GM12874 (cell line): ENCODE data around the gene C11orf54.

Source experiments
- TF ChIP-seq, protein P1 (sequence below): IDR thresholded peaks from 2 replicates; pipeline ENCODE4 v1.5.1; 2011; ENCODE audit warnings: low read depth, mild to moderate bottlenecking, control low read depth, low read length, moderate library complexity; ENCODE audit not compliant: insufficient read depth

C11orf54 gene

DNA sequence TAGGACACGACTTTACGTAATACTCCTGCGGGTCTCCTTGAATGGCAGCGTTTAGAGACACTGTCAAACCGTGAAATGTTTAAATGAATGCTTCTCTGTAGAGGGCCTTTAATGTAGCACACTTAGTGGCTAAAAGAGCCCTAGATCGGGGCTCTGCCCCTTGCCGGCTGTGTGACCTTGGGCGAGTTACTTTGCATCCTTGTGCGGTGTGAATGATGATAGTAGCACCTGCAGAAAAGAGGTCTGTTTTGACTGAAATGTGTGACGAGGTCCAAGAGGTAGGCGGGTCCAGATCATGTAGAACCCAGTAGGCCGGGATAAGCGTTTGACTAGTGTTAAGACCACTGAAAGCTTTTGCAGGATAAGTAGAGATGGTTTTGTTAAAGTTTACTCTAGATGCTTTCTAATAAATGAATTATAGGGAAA, 43.5 kb downstream of the C11orf54 start:
- TF ChIP-seq, protein P1, sequence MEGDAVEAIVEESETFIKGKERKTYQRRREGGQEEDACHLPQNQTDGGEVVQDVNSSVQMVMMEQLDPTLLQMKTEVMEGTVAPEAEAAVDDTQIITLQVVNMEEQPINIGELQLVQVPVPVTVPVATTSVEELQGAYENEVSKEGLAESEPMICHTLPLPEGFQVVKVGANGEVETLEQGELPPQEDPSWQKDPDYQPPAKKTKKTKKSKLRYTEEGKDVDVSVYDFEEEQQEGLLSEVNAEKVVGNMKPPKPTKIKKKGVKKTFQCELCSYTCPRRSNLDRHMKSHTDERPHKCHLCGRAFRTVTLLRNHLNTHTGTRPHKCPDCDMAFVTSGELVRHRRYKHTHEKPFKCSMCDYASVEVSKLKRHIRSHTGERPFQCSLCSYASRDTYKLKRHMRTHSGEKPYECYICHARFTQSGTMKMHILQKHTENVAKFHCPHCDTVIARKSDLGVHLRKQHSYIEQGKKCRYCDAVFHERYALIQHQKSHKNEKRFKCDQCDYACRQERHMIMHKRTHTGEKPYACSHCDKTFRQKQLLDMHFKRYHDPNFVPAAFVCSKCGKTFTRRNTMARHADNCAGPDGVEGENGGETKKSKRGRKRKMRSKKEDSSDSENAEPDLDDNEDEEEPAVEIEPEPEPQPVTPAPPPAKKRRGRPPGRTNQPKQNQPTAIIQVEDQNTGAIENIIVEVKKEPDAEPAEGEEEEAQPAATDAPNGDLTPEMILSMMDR = no peak

DNA sequence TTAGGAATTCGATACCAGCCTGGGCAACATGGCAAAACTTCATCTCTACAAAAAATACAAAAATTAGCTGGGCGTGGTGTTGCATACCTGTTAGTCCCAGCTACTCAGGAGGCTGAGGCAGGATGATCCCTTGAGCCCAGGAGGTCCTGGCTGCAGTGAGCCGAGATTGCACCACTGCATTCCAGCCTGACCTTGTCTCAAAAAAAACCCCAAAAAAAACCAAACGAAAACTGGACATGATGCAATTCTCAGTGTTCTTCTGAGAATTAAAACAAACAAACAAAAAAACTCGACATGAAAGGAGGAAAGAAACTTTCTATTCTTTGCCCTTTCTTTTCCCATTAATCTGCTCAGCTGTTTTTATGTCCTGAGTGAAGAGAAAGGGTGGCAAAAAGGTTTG, 50.0 kb downstream of the C11orf54 start:
- TF ChIP-seq, protein P1 = no peak

DNA sequence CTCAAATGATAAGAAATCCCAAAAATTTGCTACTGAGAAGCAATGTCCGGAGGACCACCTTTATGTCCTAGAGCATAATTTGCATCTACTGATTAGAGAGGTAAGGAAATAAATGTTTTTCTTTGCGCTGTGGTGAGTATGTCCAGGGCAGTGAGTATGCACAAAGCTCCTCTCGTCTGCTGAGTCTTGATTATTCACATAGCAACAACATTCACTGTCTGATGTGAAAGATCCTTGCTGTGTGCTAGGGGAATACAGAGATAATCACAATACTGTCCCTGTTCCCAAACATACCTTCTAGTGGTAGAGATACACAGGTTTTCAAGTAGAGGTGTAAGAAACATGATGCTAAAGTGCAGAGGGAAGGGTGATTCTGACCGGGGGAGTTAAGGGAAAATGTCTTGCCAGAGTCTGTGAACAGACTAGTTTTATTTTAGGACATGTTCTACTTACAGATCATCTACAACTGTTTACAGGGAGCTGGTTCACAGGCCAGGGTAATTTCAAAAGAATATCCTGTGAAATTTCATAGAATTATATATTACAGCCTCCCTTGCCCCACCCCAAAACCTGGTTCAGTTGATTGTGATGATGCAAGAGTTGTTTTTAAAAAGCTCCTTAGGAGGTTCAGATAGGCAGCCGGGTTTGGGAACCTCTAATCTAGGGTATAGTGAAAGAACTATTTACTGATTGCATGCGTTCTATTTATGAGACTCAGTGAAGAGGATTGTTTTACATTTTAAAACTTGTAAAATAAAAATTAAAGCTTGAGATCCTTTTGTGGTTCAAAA, 55.2 kb downstream of the C11orf54 start:
- TF ChIP-seq, protein P1 = no peak

DNA sequence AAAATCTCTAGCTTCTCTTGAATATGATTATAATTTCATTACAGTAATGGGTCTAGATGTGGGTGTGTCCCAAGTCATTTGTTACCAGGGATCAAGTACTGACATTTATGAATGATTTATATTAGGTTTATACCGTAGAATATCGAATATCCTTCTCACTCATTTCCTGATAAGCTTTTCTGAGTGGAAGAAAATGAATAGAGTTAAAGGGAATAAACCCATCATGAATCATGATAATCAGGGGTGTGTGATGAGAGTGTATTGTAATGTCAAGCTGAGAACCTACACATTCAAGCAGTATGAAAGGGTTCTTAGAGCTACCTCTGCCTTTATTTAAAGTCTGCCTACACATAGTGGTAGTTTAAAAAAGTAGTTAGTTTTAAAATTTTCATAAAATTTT, 59.9 kb downstream of the C11orf54 start:
- TF ChIP-seq, protein P1 = no peak

DNA sequence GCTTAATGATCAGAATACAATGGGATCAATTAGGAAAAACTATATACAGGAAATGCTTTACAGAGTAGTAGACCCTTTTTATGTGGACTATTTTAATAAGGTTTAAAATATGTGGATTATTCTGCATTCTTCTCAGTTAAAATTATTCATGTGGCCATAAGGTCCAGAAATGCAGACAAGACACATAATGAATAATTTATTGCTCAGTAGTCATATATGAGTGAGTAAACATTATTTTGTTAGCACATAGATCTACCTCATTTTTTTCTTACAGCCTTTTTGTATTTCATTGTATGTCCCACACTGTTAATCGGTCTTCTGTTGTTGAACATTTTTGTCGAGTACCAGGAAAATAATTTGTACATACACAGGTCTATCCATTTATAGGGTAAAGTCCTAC, 63.4 kb downstream of the C11orf54 start:
- TF ChIP-seq, protein P1 = no peak

DNA sequence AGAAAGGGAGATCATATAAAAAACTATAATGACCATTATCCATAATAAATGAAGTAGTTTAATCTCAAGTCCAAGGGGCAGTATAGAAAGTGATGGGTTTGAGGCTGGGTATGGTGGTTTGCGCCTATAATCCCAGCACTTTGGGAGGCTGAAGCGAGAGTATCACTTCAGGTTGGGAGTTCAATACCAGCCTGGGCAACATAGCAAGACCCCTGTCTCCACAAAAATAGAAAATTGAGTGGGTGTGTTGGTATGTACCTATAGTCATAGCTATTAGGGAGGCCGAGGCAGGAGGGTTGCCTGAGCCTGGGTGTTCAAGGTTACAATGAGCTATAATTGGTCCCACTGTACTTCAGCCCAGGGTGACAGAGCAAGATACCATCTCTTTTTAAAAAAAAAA, 66.5 kb downstream of the C11orf54 start:
- TF ChIP-seq, protein P1 = no peak

DNA sequence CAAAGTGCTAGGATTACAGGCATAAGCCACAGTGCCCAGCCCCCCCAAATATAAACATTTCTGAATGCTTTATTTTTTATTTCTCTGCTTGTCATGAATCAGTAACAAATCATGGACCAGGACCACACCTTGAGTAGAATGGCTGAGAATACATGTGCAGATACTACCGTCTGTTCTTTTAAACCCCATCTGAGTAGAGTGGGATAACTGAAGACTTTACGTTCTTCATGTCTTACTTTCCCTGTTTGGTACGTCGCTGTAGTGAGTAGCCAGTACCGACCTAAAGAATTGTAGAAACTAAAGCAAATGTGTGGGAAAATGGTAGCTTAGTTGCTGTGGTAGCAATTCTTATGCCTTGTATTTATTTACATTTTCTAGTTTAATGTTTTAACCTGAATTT, 72.5 kb downstream of the C11orf54 start:
- TF ChIP-seq, protein P1 = no peak
